Activated CD8-positive, alpha-beta memory T cell treated with anti-CD3 and anti-CD28 coated beads for 36 hours (primary cell): ENCODE data around the gene HTR3E. TPM values are rescaled to one million over a fixed set of nuclear protein-coding genes. Genes with fewer than 3 reads are reported as not detected.
"Not testable (repeated sequence)": the region's sequence is repeated elsewhere in the genome, so short reads cannot be mapped to it uniquely, and the experiment has no call there.

Source experiments
- CTCF ChIA-PET: fragments of 350-600 bp; sonication (Branson Sonifier 250); formaldehyde crosslinking; loops from one replicate; lab custom pipeline; 2021; ENCODE audit warnings: antibody characterized with exemption; lab: Charles Lee
- POLR2A ChIA-PET: fragments of 350-600 bp; sonication (Branson Sonifier 250); formaldehyde crosslinking; loops from one replicate; lab custom pipeline; 2021; ENCODE audit warnings: antibody characterized with exemption; lab: Charles Lee
- total RNA-seq, 2 experiments: library from RNA; stranded (reverse); gene quantifications; one replicate each; pipeline ENCODE4 v1.2.3, GENCODE V29; 2021

Gene HTR3E
- total RNA-seq, 2 experiments from 2014 or later = not detected

DNA sequence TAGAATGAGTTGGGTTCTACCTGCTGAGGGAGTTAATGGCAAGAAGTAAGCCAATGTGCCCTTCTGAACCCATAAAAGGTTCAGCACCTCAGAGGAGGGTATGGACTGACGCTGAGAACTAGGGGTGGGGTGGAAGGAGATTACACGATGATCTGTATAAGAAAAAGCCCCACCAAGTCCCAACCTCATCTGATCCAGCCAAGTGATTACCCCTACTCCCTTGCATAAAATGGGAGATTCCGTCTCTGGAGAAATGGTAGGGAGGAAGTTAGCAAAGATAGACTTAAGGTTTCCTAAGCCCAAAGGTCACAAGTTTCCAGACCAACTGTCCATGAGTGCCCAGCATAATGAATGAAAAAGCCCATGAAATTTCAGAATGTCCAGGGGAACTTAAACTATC lies 51.2 kb downstream of the HTR3E start:
- POLR2A ChIA-PET = interaction anchor here (0.6 kb wide), 1 partner anchor 81 kb away, joined by 5 read pairs; no protein-coding TSS in a partner anchor
- CTCF ChIA-PET = no interaction called here

DNA sequence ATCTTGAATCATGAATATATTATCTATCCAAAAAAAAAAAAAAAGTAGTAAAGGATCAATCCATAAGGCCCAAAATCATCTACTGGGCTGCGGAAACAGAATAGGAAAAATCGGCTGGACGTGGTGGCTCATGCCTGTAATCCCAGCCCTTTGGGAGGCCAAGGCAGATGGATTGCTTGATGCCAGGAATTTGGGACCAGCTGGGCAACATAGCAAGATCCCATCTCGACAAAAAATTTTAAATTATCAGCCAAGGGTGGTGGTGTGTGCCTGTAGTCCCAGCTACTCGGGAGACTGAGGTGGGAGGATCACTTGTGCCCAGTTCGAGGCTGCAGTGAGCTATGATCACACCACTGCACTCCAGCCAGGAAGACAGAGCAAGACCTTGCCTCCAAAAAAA lies 52.3 kb downstream of the HTR3E start:
- ChIA-PET POLR2A (interaction anchor here (0.5 to 0.6 kb wide), 2 partner anchors 27 to 35 kb away, joined by 3 read pairs; no protein-coding TSS in a partner anchor), CTCF (interaction anchor here (0.9 to 1.2 kb wide), 2 partner anchors 101 to 264 kb away, joined by 3 read pairs; partner anchors contain the start of genes EEF1AKMT4 and PARL)

DNA sequence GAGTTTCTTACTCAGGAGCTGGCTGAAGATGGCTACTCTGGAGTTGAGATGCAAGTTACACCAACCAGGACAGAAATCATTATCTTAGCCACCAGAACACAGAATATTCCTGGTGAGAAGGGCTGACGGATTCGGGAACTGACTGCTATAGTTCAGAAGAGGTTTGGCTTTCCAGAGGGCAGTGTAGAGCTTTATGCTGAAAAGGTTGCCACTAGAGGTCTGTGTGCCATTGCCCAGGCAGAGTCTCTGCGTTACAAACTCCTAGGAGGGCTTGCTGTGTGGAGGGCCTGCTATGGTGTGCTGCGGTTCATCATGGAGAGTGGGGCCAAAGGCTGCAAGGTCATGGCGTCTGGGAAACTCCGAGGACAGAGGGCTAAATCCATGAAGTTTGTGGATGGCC lies 52.9 kb downstream of the HTR3E start:
- POLR2A ChIA-PET = not testable (repeated sequence)
- CTCF ChIA-PET = interaction anchor here (1.2 kb wide), 1 partner anchor 265 kb away, joined by 3 read pairs; the partner anchor contains the start of gene PARL

DNA sequence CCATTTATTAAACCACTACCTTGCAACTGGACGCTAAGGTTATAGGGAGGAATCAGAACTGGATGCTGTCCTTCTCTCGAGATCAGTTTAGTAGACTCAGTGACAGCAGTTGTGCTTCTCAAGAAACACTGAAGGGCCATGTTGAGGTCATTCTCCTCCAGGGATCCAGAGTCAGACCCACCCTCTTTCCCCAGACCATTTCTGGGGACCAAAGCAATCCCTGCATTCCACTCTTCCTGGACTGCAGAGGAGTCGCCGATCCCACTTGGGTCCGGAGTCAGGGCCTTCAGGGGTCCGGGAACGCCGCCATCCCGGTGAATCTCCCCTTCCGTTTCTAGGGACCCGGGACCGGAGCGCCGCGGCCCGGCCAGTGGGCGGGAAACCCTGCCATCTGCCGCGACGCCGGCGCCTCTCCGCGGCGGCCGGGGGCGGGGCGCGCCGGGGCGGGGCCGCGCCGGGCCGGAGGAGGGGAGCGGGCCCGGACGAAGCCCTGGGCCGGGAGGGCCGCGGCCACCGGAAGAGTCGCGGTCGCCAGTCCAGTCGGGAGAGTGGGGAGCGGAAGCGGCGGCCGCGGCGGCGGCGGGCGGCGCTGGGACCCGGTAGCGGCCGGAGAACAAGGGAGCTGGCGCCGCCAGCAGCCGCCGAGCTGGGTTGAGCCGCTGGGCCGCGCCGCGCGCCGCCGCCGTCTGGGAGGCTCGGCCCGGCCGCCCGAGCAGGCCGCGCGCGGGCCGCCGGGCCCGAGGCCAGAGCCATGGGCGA lies 58.2 kb downstream of the HTR3E start, which contains the start of gene DVL3:
TSS of gene DVL3 (plus strand) at position 493 of the 759 bp plus-strand sequence. CDS start at position 752, 259 bp downstream.
- CTCF ChIA-PET = interaction anchor here (0.6 to 0.9 kb wide), 2 partner anchors 29 to 40 kb away, joined by 3 read pairs; no protein-coding TSS in a partner anchor
- POLR2A ChIA-PET = no interaction called here

DNA sequence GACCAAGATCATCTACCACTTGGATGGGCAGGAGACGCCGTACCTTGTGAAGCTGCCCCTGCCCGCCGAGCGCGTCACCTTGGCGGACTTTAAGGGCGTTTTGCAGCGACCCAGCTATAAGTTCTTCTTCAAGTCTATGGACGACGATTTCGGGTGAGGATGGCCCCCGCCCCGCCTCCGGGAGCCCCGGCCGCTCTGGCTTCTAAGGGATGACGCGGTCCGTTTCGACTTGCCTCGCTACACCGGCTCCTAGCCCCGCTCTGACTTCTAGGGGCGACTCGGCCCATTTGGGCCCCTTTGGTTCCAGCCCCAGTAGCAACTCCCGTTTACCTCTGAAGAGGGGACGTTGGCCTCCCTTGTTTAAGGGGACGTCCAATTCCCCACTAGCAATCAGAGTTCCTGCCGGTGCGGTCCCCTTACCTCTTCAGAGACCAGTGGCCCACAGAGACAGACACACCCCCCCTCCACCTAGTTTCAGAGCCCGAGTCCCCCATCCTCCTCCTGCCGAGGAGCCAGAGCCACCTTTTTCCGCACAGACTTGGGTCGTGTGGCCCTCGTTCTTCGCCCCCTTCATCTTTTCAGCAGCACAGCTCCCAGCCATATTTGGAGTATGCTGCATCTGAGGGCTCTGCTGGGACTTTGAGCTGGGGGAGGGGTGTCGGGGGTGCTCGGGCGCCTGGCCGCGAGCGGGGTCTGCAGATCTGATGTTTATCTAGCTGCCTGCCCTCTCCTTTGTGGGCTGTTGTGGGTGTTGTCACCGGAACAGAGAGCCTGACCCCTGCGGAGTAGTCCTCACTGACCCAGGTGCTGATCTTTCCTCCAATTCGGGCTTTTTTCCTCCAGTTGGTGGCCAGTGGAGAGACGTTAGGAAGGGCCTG lies 59.0 kb downstream of the HTR3E start:
- ChIA-PET CTCF (interaction anchor here (0.6 to 0.9 kb wide), 4 partner anchors 26 to 100 kb away, joined by 3 read pairs; no protein-coding TSS in a partner anchor), POLR2A (no interaction called here)

DNA sequence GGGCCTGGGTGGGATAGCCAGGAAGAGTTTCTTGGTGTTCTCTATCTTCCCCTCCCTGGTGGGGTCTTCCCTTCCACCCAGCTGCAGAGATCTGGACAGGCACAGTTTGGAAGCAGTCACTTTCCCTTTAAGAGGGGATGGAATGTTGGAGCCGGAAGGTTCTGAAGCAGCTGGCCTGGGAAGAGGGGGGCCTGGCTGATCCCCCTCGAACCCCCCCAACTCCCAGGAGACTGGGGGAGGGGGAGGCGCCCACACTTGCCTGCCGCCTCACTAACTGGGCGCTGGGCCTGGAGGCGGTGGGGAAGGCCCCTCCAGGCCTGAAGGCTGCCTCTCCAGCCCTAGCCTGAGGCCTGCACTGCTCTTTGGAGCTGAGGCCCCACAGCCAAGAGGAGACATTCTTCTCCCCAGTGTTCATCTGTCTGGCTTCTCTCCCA lies 59.7 kb downstream of the HTR3E start:
- CTCF ChIA-PET = interaction anchor here (0.7 kb wide), 1 partner anchor 100 kb away, joined by 3 read pairs; no protein-coding TSS in a partner anchor
- POLR2A ChIA-PET = no interaction called here

Other genes starting within 250 kb of the HTR3E start
- gene PARL, start 212.2 kb upstream of the HTR3E start, total RNA-seq = 100 to 1,000 TPM in 1 of 2 experiments, 10 to 100 TPM in 1; 96.3 to 107 TPM
- gene ABCC5, start 79.2 kb upstream of the HTR3E start, total RNA-seq = 10 to 100 TPM; 18.2 to 18.9 TPM
- gene HTR3D, start 65.3 kb upstream of the HTR3E start, total RNA-seq = not detected
- gene HTR3C, start 44.0 kb upstream of the HTR3E start, total RNA-seq = not detected
- gene EIF2B5, start 38.3 kb downstream of the HTR3E start, total RNA-seq = 10 to 100 TPM; 74.8 to 76.4 TPM
- 10 to 100 TPM; 36.3 to 37.9 TPM for gene DVL3, start 58.3 kb downstream of the HTR3E start, total RNA-seq
- gene AP2M1, start 77.8 kb downstream of the HTR3E start, total RNA-seq = 100 to 1,000 TPM; 240 to 244 TPM
- gene ABCF3, start 89.1 kb downstream of the HTR3E start, total RNA-seq = 10 to 100 TPM; 62.4 to 67.6 TPM
- not detected for gene VWA5B2, start 132.5 kb downstream of the HTR3E start, total RNA-seq
- gene ALG3, start 151.9 kb downstream of the HTR3E start, total RNA-seq = 10 to 100 TPM; 59.7 to 61.9 TPM
- 10 to 100 TPM; 14.2 to 15.7 TPM for gene EEF1AKMT4, start 152.6 kb downstream of the HTR3E start, total RNA-seq
- under 1 TPM; 0.36 to 0.69 TPM for gene CAMK2N2, start 164.5 kb downstream of the HTR3E start, total RNA-seq
- gene ECE2, start 179.0 kb downstream of the HTR3E start, total RNA-seq = not detected
- gene PSMD2, start 202.2 kb downstream of the HTR3E start, total RNA-seq = 100 to 1,000 TPM; 309 to 314 TPM
- gene EIF4G1, start 217.5 kb downstream of the HTR3E start, total RNA-seq = 100 to 1,000 TPM; 693 to 706 TPM
- 1 to 10 TPM; 1.7 to 1.8 TPM for gene FAM131A, start 240.5 kb downstream of the HTR3E start, total RNA-seq